ENCODE measurements around the gene VOPP1.
"Not testable (repeated sequence)": the region's sequence is repeated elsewhere in the genome, so short reads cannot be mapped to it uniquely, and the experiment has no call there.

The VOPP1 gene

DNA sequence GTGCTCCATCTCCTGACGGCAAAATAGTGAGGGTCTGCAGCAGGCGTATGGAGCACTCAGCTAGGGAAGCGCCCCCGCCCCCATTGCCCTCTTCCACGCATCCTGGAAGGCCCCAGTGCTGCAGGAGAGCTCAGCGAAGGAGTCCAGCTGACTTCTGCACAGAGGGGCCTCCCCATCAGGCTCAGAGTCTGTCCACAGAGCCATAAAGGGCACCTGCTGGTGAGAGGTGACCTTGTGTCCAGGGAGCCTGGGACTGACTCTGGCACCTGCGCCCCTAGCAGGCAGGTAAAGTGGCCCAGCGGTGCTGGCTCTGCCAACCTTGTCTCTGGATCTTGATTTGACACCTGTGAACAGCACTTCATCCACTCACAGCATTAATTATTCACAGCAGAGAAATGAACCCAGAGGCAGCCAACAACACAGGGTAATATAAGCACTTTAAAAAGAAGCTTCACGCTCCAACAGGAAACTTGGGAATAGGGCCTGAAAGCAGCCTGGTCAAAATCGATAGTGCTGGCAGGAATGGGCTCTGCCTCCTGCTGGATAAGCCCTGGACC lies 59.6 kb downstream of the VOPP1 start:
- TF ChIP-seq, protein P1, sequence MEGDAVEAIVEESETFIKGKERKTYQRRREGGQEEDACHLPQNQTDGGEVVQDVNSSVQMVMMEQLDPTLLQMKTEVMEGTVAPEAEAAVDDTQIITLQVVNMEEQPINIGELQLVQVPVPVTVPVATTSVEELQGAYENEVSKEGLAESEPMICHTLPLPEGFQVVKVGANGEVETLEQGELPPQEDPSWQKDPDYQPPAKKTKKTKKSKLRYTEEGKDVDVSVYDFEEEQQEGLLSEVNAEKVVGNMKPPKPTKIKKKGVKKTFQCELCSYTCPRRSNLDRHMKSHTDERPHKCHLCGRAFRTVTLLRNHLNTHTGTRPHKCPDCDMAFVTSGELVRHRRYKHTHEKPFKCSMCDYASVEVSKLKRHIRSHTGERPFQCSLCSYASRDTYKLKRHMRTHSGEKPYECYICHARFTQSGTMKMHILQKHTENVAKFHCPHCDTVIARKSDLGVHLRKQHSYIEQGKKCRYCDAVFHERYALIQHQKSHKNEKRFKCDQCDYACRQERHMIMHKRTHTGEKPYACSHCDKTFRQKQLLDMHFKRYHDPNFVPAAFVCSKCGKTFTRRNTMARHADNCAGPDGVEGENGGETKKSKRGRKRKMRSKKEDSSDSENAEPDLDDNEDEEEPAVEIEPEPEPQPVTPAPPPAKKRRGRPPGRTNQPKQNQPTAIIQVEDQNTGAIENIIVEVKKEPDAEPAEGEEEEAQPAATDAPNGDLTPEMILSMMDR (IDR thresholded peaks at IDR 0.05; ENCODE audit: low read depth, low read length, missing control alignments) = no peak
- no peak overlapping the region for H3K4me3 ChIP-seq (replicated peaks; ENCODE audit: low read depth, low read length)
- DNase-seq (ENCODE audit: extremely low read depth, low read depth) = no peak

DNA sequence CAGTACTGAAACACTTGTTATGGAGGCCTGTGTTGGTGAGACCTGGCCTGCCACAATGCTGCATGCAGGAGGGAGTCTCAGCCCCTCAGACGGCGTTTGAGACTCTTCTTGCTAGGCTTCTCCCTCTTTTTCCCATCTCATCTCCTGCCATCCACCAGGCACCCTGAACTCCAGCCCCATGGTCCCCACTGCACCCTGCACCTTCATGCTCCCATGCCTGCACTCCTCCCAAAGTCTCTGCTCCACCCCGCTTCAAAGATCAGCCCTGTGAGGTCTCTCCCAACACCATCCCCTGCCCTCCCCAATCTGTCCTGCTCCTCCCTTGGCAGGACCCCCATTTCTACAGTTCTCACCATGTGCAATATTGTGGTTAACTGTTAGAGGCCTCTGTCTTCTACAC lies 61.7 kb downstream of the VOPP1 start:
- DNase-seq (ENCODE audit: extremely low read depth, low read depth) = no peak
- no peak overlapping the region for H3K4me3 ChIP-seq (replicated peaks; ENCODE audit: low read depth, low read length)
- TF ChIP-seq, protein P1 (IDR thresholded peaks at IDR 0.05; ENCODE audit: low read depth, low read length, missing control alignments) = no peak

DNA sequence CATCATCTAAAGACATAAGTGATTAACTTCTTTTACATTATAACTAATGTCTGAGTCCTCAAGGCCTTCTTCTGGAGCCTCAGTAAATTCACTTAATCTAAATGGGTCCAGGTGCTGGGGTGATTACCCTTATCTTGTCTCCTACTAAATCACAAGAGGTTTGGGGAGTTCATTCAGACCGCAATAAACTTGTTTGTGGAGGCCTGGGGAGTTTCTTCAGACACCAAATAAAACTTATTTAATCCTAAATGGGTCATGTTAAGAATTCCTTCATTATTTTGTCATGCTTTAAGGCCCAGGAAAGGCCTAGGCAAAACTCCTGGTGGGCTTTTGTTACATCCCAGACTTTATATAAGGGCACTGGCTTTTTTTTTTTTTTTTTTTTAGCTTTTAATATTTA lies 62.1 kb downstream of the VOPP1 start:
- not testable (repeated sequence) for DNase-seq (ENCODE audit: extremely low read depth, low read depth); H3K4me3 ChIP-seq (replicated peaks; ENCODE audit: low read depth, low read length)

DNA sequence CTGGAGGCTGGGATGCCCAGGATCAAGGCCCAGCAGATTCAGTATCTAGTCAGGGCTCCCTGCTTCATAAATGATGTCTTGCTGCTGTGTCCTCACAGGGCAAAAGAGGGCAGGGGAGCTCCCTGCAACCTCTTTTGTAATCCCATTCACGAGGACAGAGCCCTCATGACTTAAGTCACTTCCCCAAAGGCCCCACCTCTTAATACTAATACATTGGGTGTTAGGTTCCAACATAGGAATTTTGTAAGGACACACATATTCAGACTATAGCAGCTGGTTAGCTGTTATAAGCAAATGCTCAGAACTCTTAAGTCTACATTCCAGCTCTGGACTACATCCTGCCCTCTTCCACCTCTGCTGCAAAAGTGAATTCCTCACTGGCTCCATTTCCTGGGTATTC lies 63.0 kb downstream of the VOPP1 start:
- H3K4me3 ChIP-seq (replicated peaks; ENCODE audit: low read depth, low read length) = no peak overlapping the region
- no peak for DNase-seq (ENCODE audit: extremely low read depth, low read depth)
- TF ChIP-seq, protein P1 (IDR thresholded peaks at IDR 0.05; ENCODE audit: low read depth, low read length, missing control alignments) = no peak

DNA sequence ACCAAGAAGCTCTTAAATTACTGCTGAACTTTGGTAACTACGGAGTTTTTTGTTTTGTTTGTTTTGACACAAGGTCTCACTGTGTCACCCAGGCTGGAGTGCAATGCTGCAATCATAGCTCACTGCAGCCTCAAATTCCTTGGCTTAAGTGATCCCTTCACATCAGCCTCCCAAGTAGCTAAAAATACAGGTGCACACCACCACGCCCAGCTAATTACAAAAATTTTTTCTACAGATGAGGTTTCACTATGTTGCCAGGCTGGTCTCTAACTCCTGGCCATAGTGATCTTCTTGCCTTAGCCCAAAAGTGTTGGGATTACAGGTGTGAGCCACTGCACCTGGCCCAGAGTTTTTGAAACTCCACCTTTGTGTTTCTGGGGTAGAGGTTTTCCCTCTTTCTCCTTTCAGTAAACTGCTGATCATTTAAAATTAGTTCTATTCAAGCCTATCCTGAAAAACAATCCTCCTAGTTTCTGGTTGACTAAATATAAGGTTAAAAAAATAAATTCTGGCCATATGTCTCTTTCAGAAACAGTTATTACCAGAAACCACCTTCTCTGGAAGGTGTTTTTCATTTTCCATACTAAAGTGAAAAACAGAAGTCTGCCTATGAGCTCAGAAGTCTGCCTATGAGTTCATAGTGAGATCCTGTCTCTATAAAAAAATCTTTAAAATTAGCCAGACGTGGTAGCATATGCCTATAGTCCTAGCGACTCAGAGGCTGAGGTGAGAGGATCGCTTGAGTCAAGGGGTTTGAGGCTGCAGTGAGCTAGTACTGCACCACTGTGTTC lies 63.9 kb downstream of the VOPP1 start:
- no peak for DNase-seq (ENCODE audit: extremely low read depth, low read depth)
- TF ChIP-seq, protein P1 (IDR thresholded peaks at IDR 0.05; ENCODE audit: low read depth, low read length, missing control alignments) = no peak

DNA sequence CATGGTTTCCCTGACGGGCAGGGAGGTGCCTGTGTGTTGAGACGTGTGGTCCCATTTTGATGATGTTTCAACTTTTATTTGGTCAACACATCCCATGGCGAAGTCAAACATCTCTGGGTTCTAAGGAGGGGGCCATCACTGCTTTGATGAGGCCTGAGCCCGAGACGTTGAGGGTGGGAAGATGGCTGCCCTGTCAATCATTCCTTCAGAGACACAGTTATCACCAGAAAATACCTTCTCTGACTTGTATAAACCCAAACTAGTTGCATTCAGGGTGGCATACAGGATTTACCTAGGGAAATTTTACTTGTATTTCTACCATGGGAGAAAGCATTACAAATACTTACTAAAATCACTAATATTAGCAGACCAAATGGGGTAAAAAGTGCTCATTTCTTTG lies 64.6 kb downstream of the VOPP1 start:
- TF ChIP-seq, protein P1 (IDR thresholded peaks at IDR 0.05; ENCODE audit: low read depth, low read length, missing control alignments) = no peak
- no peak overlapping the region for H3K4me3 ChIP-seq (replicated peaks; ENCODE audit: low read depth, low read length)
- DNase-seq (ENCODE audit: extremely low read depth, low read depth) = no peak

More for the DNA sequence above, 63.9 kb downstream of the VOPP1 start:
- H3K4me3 ChIP-seq (replicated peaks; ENCODE audit: low read depth, low read length) = no peak overlapping the region

DNA sequence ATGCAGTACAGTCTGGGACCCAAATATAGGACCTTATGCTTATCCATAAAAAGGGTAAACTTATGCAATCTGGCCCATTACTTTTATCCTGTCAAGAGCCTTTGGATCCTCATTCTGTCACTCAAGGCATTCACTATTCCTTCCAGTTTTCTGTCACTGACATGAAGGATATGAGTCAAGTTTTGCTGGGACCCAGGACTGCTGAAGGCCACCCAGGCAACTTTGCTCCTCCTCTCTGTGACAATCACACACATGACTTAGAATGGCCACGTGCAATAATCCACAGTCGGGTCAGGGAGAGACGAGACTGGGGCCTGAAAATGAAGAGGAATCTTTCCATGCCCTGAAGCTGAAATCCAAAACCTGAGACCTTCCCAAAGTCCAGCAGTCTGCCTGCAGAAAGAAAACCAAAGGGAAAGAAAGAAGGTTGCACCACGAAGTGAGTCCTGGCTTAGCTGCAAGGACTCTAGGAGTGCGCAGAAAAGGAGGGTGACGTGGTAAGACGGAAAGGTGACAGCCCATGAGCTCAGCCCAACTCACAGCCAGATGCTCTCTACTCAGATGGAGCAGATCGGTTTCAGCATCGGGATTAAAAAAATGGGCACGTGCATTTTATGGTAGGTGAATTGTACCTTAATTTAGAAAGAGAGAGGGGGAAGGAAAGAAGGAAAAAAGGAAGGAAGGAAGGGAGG lies 67.2 kb downstream of the VOPP1 start:
- no peak overlapping the region for H3K4me3 ChIP-seq (replicated peaks; ENCODE audit: low read depth, low read length)
- no peak for DNase-seq (ENCODE audit: extremely low read depth, low read depth)
- TF ChIP-seq, protein P1 (IDR thresholded peaks at IDR 0.05; ENCODE audit: low read depth, low read length, missing control alignments) = no peak

All from HFF-Myc (cell line).